Keratinocyte (primary cell): ENCODE measurements around the gene TNFAIP8L3. TPM values are rescaled to one million over a fixed set of nuclear protein-coding genes. Genes with fewer than 3 reads are reported as not detected.

ENCODE experiments used
- DNase-seq: peaks from one replicate; pipeline ENCODE4 v3.0.0-alpha.2; 2011; ENCODE audit warnings: low read depth, missing footprints, low spot score
- FAIRE-seq: peaks from 2 replicates; lab custom pipeline; 2011; peaks lifted over from hg19 to GRCh38; lab: Jason Lieb, UNC
- H2AFZ ChIP-seq: 2 replicates; pipeline ENCODE4 v1.6.0; 2012; ENCODE audit warnings: low read length, control low read depth, inconsistent platforms; ENCODE audit not compliant: control insufficient read depth
- H3K27ac ChIP-seq: 2 replicates; pipeline ENCODE4 v1.5.1; 2011; ENCODE audit warnings: low read length; ENCODE audit not compliant: control insufficient read depth, insufficient read depth
- H3K27me3 ChIP-seq: 3 replicates; pipeline ENCODE4 v1.6.0; 2011; ENCODE audit warnings: low read length; ENCODE audit not compliant: control insufficient read depth, insufficient read depth; ENCODE audit errors: extremely low read depth
- H3K36me3 ChIP-seq, 2 experiments: 2 replicates in 1 of 2; 3 replicates in 1 of 2; pipeline ENCODE4 v1.5.1; 2011; ENCODE audit warnings: low read length in 2 of 2, mild to moderate bottlenecking in 1 of 2; ENCODE audit not compliant: control insufficient read depth in 2 of 2, insufficient read depth in 2 of 2; ENCODE audit errors: extremely low read depth in 1 of 2
- H3K4me1 ChIP-seq: 3 replicates; pipeline ENCODE4 v1.5.1; 2011; ENCODE audit warnings: low read length; ENCODE audit not compliant: control insufficient read depth, insufficient read depth; ENCODE audit errors: extremely low read depth
- H3K4me2 ChIP-seq: 3 replicates; pipeline ENCODE4 v1.6.0; 2011; ENCODE audit warnings: low read depth, low read length; ENCODE audit not compliant: control insufficient read depth, insufficient read depth; ENCODE audit errors: extremely low read depth
- H3K4me3 ChIP-seq, 3 experiments: fragments of 200-600 bp in 1 of 3; sonication (generic) in 1 of 3; 2 replicates in 2 of 3; 3 replicates in 1 of 3; pipeline ENCODE4 v1.5.1; 2011 to 2016; ENCODE audit warnings: low read length in 3 of 3, mild to moderate bottlenecking in 3 of 3, control low read depth in 2 of 3, inconsistent platforms in 1 of 3, low read depth in 1 of 3, mixed read lengths in 1 of 3, mixed run types in 1 of 3, moderate library complexity in 1 of 3; ENCODE audit not compliant: control insufficient read depth in 2 of 3, insufficient read depth in 2 of 3; ENCODE audit errors: extremely low read depth in 1 of 3
- H3K79me2 ChIP-seq: 2 replicates; pipeline ENCODE4 v1.6.0; 2012; ENCODE audit warnings: low read length; ENCODE audit not compliant: control insufficient read depth, insufficient read depth
- H3K9ac ChIP-seq: 3 replicates; pipeline ENCODE4 v1.6.0; 2011; ENCODE audit warnings: low read length; ENCODE audit not compliant: control insufficient read depth, insufficient read depth; ENCODE audit errors: extremely low read depth
- H3K9me1 ChIP-seq: 3 replicates; pipeline ENCODE4 v1.6.0; 2011; ENCODE audit warnings: low read length; ENCODE audit not compliant: control insufficient read depth, insufficient read depth; ENCODE audit errors: extremely low read depth
- H3K9me3 ChIP-seq: 2 replicates; pipeline ENCODE4 v1.5.1; 2012; ENCODE audit warnings: low read depth, low read length; ENCODE audit not compliant: control insufficient read depth
- H4K20me1 ChIP-seq: 3 replicates; pipeline ENCODE4 v1.6.0; 2011; ENCODE audit warnings: low read length; ENCODE audit not compliant: control insufficient read depth, insufficient read depth; ENCODE audit errors: extremely low read depth
- EZH2 ChIP-seq: IDR thresholded peaks from one replicate; pipeline ENCODE4 v1.6.1; 2012; ENCODE audit warnings: inconsistent platforms, mild to moderate bottlenecking, low read length, moderate library complexity
- dilution Hi-C: fragments of 300-500 bp; cut with MboI; formaldehyde crosslinking; loops from one replicate; pipeline ENCODE4 v1.7.0; 2020; ENCODE audit warnings: low sequenced_read_pairs; ENCODE audit not compliant: extremely low pct_ligation_motif_present
- polyA plus RNA-seq, 5 experiments: library from polyadenylated mRNA; depleted of rRNA in 3 of 5; stranded (reverse) in 3 of 5; stranded (forward) in 1 of 5; unstranded in 1 of 5; fragments of >200 nt; gene quantifications; 1 replicate in 1 of 5; 2 replicates in 3 of 5; 3 replicates in 1 of 5; pipeline versions ENCODE4 v1.2.1 to v1.2.3, GENCODE V29; 2011 to 2012; ENCODE audit warnings: missing spikeins in 2 of 5, low read depth in 1 of 5, low replicate concordance in 1 of 5
- TF ChIP-seq, protein P1 (sequence below), 3 experiments: IDR thresholded peaks in 1 of 3; conservative IDR thresholded peaks in 1 of 3; optimal IDR thresholded peaks in 1 of 3; 2 replicates in 2 of 3; 3 replicates in 1 of 3; pipeline versions ENCODE3 to v1.5.1; 2011; ENCODE audit warnings: low read length in 3 of 3, mild to moderate bottlenecking in 3 of 3, moderate library complexity in 2 of 3, control low read depth in 1 of 3, inconsistent platforms in 1 of 3; ENCODE audit not compliant: insufficient read depth in 2 of 3; ENCODE audit errors: extremely low read depth in 1 of 3

Gene TNFAIP8L3
- polyA plus RNA-seq, 1 donor (not counting 4 experiments of a cell fraction or from before 2014, with no cell fraction given): 0.51 TPM

DNA sequence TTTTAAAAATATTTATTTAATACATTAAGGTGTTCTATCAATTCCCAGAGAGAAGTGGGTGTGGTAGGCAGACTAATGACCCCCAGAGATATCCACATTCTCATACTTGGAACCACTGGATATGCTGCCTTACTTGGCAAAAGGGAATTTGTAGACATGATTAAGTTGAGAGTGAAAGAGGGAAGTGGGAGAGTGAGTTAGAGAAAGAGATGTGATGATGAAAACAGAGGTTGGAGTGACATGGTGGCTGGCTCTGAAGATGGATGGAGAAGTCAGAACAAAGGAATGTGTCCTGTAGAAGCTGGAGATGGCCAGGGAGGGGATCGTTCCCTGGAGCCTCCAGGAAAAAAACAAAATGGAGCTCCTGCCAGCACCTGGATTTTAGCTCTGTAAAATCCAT lies 32.0 kb downstream of the TNFAIP8L3 start:
- no peaks in the 10 kb centered on the region for H3K79me2 ChIP-seq
- no peak for FAIRE-seq
- dilution Hi-C loops: no loop called here

DNA sequence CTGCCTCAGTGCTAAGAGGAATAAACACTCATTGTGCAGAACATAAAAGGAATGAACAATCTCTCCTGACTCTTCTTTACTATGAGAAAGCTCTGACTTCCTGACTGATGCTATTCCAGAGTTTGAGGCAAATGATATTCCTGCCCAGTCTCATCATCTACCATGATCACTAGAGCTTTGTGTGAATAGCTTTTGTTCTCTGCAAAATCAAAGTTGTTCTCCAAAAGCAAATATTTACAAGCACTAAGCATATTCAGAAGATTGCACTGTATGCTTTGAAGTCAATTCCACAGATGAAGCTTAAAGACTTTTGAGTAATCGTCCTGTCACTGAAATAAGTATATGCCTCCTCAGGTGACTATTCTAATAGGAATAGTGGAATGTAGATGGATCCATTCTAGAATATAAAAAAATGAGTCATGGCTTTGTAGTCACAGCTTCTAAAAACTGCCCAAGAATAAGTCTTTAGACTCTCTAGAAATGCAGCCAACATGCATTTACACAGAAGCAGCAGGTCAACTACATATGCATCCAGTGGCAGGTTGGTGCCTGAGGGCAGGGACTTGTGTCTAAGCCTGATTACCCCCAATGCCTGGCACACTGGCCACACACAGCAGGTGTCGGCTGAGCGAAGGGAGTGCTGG lies 34.6 kb downstream of the TNFAIP8L3 start:
- no peaks in the 10 kb centered on the region for H3K9me1 ChIP-seq
- H3K9ac ChIP-seq: no peak overlapping the region
- FAIRE-seq: no peak
- no peaks in the 10 kb centered on the region for H3K4me1 ChIP-seq
- no peaks in the 10 kb centered on the region for H3K79me2 ChIP-seq
- no peak overlapping the region for H3K4me2 ChIP-seq
- no peak overlapping the region for H3K4me3 ChIP-seq
- no peak for TF ChIP-seq EZH2
- TF ChIP-seq, protein P1, sequence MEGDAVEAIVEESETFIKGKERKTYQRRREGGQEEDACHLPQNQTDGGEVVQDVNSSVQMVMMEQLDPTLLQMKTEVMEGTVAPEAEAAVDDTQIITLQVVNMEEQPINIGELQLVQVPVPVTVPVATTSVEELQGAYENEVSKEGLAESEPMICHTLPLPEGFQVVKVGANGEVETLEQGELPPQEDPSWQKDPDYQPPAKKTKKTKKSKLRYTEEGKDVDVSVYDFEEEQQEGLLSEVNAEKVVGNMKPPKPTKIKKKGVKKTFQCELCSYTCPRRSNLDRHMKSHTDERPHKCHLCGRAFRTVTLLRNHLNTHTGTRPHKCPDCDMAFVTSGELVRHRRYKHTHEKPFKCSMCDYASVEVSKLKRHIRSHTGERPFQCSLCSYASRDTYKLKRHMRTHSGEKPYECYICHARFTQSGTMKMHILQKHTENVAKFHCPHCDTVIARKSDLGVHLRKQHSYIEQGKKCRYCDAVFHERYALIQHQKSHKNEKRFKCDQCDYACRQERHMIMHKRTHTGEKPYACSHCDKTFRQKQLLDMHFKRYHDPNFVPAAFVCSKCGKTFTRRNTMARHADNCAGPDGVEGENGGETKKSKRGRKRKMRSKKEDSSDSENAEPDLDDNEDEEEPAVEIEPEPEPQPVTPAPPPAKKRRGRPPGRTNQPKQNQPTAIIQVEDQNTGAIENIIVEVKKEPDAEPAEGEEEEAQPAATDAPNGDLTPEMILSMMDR (optimal IDR thresholded peaks at IDR 0.05 in 1 of 3, IDR thresholded peaks at IDR 0.05 in 1 of 3, conservative IDR thresholded peaks at IDR 0.05 in 1 of 3; ENCODE audit: extremely low read depth in 1 of 3, insufficient read depth in 2 of 3, low read length in 3 of 3): no peak
- no peaks in the 10 kb centered on the region for H3K36me3 ChIP-seq
- no peak overlapping the region for H3K27ac ChIP-seq
- no peak overlapping the region for H2AFZ ChIP-seq
- DNase-seq: no peak
- dilution Hi-C loops: no loop called here
- no peaks in the 10 kb centered on the region for H4K20me1 ChIP-seq
- H3K9me3 ChIP-seq: no peaks in the 10 kb centered on the region
- no peaks in the 10 kb centered on the region for H3K27me3 ChIP-seq

More for the DNA sequence above, 32.0 kb downstream of the TNFAIP8L3 start:
- H3K27ac ChIP-seq: no peak overlapping the region
- no peaks in the 10 kb centered on the region for H3K36me3 ChIP-seq
- H3K27me3 ChIP-seq: peaks cover 5% of the 10 kb centered on the region
- H3K4me1 ChIP-seq: no peaks in the 10 kb centered on the region
- no peaks in the 10 kb centered on the region for H4K20me1 ChIP-seq
- no peak overlapping the region for H3K4me2 ChIP-seq
- H3K9me3 ChIP-seq: no peaks in the 10 kb centered on the region
- H3K4me3 ChIP-seq: no peak overlapping the region
- no peak overlapping the region for H2AFZ ChIP-seq
- H3K9me1 ChIP-seq: no peaks in the 10 kb centered on the region
- no peak for TF ChIP-seq EZH2
- TF ChIP-seq, protein P1 (optimal IDR thresholded peaks at IDR 0.05 in 1 of 3, IDR thresholded peaks at IDR 0.05 in 1 of 3, conservative IDR thresholded peaks at IDR 0.05 in 1 of 3; ENCODE audit: extremely low read depth in 1 of 3, insufficient read depth in 2 of 3, low read length in 3 of 3): no peak
- no peak overlapping the region for H3K9ac ChIP-seq
- no peak for DNase-seq
